ENCODE results near the gene TUBGCP5.

The TUBGCP5 gene

GRCh38 chr15:22960126-22960525 is 79.2 kb downstream of the TUBGCP5 start:
- Histone ChIP-seq H3K27me3 (ENCODE audit: low read length) (no peaks in the 10 kb centered on the region), H3K4me2 (ENCODE audit: low read depth, low read length, poor library complexity, severe bottlenecking) (no peak overlapping the region), H4K20me1 (ENCODE audit: low read depth, low read length) (no peaks in the 10 kb centered on the region), H2AFZ (ENCODE audit: low read depth, low read length, severe bottlenecking) (no peak overlapping the region), H3K79me2 (ENCODE audit: insufficient read depth, low read length) (no peaks in the 10 kb centered on the region), H3F3A (ENCODE audit: insufficient read depth) (no peaks in the 10 kb centered on the region), H3K9me3 (ENCODE audit: insufficient read depth, low read length) (no peaks in the 10 kb centered on the region), H3K9ac (ENCODE audit: low read length) (no peak overlapping the region), H3K36me3 (ENCODE audit: low read length) (no peaks in the 10 kb centered on the region), H3K27ac (ENCODE audit: low read depth, low read length) (no peak overlapping the region), H3K4me3 (ENCODE audit: insufficient read depth, low read length, poor library complexity, severe bottlenecking) (no peak overlapping the region), H3K9me2 (replicated peaks; ENCODE audit: insufficient read depth, low read length) (no peaks in the 10 kb centered on the region)
- TF ChIP-seq CTCF (IDR thresholded peaks at IDR 0.05; ENCODE audit: insufficient read depth, low read length, poor library complexity, severe bottlenecking) (no peak), EZH2phosphoT487 (conservative IDR thresholded peaks at IDR 0.05; ENCODE audit: low read length) (no peak)

- Histone ChIP-seq H3F3A (ENCODE audit: insufficient read depth) (no peaks in the 10 kb centered on the region), H3K4me2 (ENCODE audit: low read depth, low read length, poor library complexity, severe bottlenecking) (no peak overlapping the region), H3K9ac (ENCODE audit: low read length) (no peak overlapping the region), H3K36me3 (ENCODE audit: low read length) (no peaks in the 10 kb centered on the region), H3K79me2 (ENCODE audit: insufficient read depth, low read length) (no peaks in the 10 kb centered on the region), H3K27me3 (ENCODE audit: low read length) (no peaks in the 10 kb centered on the region), H2AFZ (ENCODE audit: low read depth, low read length, severe bottlenecking) (no peak overlapping the region), H3K9me3 (ENCODE audit: insufficient read depth, low read length) (no peaks in the 10 kb centered on the region), H3K9me2 (replicated peaks; ENCODE audit: insufficient read depth, low read length) (no peaks in the 10 kb centered on the region), H3K4me3 (ENCODE audit: insufficient read depth, low read length, poor library complexity, severe bottlenecking) (no peak overlapping the region), H4K20me1 (ENCODE audit: low read depth, low read length) (no peaks in the 10 kb centered on the region), H3K27ac (ENCODE audit: low read depth, low read length) (no peak overlapping the region)
- no peak for TF ChIP-seq CTCF (IDR thresholded peaks at IDR 0.05; ENCODE audit: insufficient read depth, low read length, poor library complexity, severe bottlenecking)
- no peak for TF ChIP-seq EZH2phosphoT487 (conservative IDR thresholded peaks at IDR 0.05; ENCODE audit: low read length)
Measured at GRCh38 chr15:22959321-22960101, 79.9 kb downstream of the TUBGCP5 start.

GRCh38 chr15:22958487-22959280 is 80.7 kb downstream of the TUBGCP5 start:
- no peak overlapping the region for H3K4me2 ChIP-seq (ENCODE audit: low read depth, low read length, poor library complexity, severe bottlenecking)
- H3F3A ChIP-seq (ENCODE audit: insufficient read depth) = no peaks in the 10 kb centered on the region
- no peaks in the 10 kb centered on the region for H3K9me3 ChIP-seq (ENCODE audit: insufficient read depth, low read length)
- H3K9me2 ChIP-seq (replicated peaks; ENCODE audit: insufficient read depth, low read length) = no peaks in the 10 kb centered on the region
- H2AFZ ChIP-seq (ENCODE audit: low read depth, low read length, severe bottlenecking) = no peak overlapping the region
- H3K9ac ChIP-seq (ENCODE audit: low read length) = no peak overlapping the region
- no peak overlapping the region for H3K4me3 ChIP-seq (ENCODE audit: insufficient read depth, low read length, poor library complexity, severe bottlenecking)
- no peaks in the 10 kb centered on the region for H3K27me3 ChIP-seq (ENCODE audit: low read length)
- TF ChIP-seq CTCF (IDR thresholded peaks at IDR 0.05; ENCODE audit: insufficient read depth, low read length, poor library complexity, severe bottlenecking) (no peak), EZH2phosphoT487 (conservative IDR thresholded peaks at IDR 0.05; ENCODE audit: low read length) (no peak)
- no peaks in the 10 kb centered on the region for H3K79me2 ChIP-seq (ENCODE audit: insufficient read depth, low read length)
- no peaks in the 10 kb centered on the region for H3K36me3 ChIP-seq (ENCODE audit: low read length)
- H3K27ac ChIP-seq (ENCODE audit: low read depth, low read length) = no peak overlapping the region
- H4K20me1 ChIP-seq (ENCODE audit: low read depth, low read length) = no peaks in the 10 kb centered on the region
